Cerebellar nuclear complex (tissue), 1 donor: ENCODE measurements around the gene TLCD2.
"Not testable (repeated sequence)": the region's sequence is repeated elsewhere in the genome, so short reads cannot be mapped to it uniquely, and the experiment has no call there.

Experiments used
- DNase-seq, 2 experiments: peaks; one replicate each; lab custom pipeline; 2025; lab: John Stamatoyannopoulos, UW

TLCD2 gene

GRCh38 chr17:1709971-1710806, at the start of gene TLCD2:
TLCD2 (minus strand) TSS chr17:1710377; CDS start chr17:1710242, 135 bp downstream.
- DNase-seq, result no peak

- DNase-seq, result no peak
Observed at GRCh38 chr17:1759529-1759928, 49.4 kb upstream of the TLCD2 start.

- no peak for DNase-seq
Observed at GRCh38 chr17:1758807-1759206, 48.6 kb upstream of the TLCD2 start.

- DNase-seq, result no peak
Observed at GRCh38 chr17:1755827-1756262, 45.7 kb upstream of the TLCD2 start.

- no peak for DNase-seq
Observed at GRCh38 chr17:1755252-1755826, 45.2 kb upstream of the TLCD2 start.

GRCh38 chr17:1754430-1755112, 44.4 kb upstream of the TLCD2 start:
- DNase-seq, result no peak

GRCh38 chr17:1753767-1754429, 43.7 kb upstream of the TLCD2 start:
- no peak for DNase-seq

- DNase-seq, result no peak
Observed at GRCh38 chr17:1752425-1753262, 42.5 kb upstream of the TLCD2 start.

GRCh38 chr17:1750628-1751027, 40.5 kb upstream of the TLCD2 start:
- DNase-seq, result no peak

GRCh38 chr17:1746975-1747543, 36.9 kb upstream of the TLCD2 start:
- no peak for DNase-seq

GRCh38 chr17:1745513-1746020, 35.4 kb upstream of the TLCD2 start:
- DNase-seq, result no peak

- no peak for DNase-seq
Observed at GRCh38 chr17:1744551-1745512, 34.7 kb upstream of the TLCD2 start.

GRCh38 chr17:1743088-1743439, 32.9 kb upstream of the TLCD2 start:
- DNase-seq, result no peak

GRCh38 chr17:1742371-1743087, 32.4 kb upstream of the TLCD2 start, which contains the start of gene SERPINF2:
SERPINF2 (plus strand) TSS chr17:1742871; CDS start chr17:1744996, 2,125 bp downstream.
- DNase-seq, result no peak

- not testable (repeated sequence) for DNase-seq
Observed at GRCh38 chr17:1741899-1742298, 31.7 kb upstream of the TLCD2 start.

- no peak for DNase-seq
Observed at GRCh38 chr17:1737531-1738291, 27.5 kb upstream of the TLCD2 start.

- DNase-seq, result no peak
Observed at GRCh38 chr17:1736348-1737281, 26.4 kb upstream of the TLCD2 start.
